Right lobe of liver (tissue), 6 donors: ENCODE results near the gene TRRAP. TPM values are rescaled to one million over a fixed set of nuclear protein-coding genes. Genes with fewer than 3 reads are reported as not detected.

Experiments
- ATAC-seq, 4 donors: fragments of 200-7000 bp; cut with Tn5 transposase; one replicate each; pipeline ENCODE4 v1.9.1; 2020; ENCODE audit warnings: mild to moderate bottlenecking in 4 of 4, moderate library complexity in 4 of 4
- DNase-seq, 3 donors: peaks; one replicate each; pipeline ENCODE4 v3.0.0-alpha.2; 2020
- H3K27ac ChIP-seq, 3 donors: fragments of 200-600 bp; one replicate each; pipeline ENCODE4 v1.8.0; 2022
- H3K27me3 ChIP-seq, 2 donors: fragments of 200-600 bp; one replicate each; pipeline ENCODE4 v1.8.0; 2022
- H3K36me3 ChIP-seq, 4 donors: fragments of 200-600 bp; sonication (generic) in 1 of 4; one replicate each; pipeline versions ENCODE4 v1.5.1 to v1.8.0; 2017 to 2022; ENCODE audit warnings: control low read depth in 1 of 4
- H3K4me1 ChIP-seq, 4 donors: fragments of 200-600 bp; sonication (generic) in 1 of 4; one replicate each; pipeline versions ENCODE4 v1.5.1 to v1.8.0; 2017 to 2022; ENCODE audit warnings: control low read depth in 1 of 4
- H3K4me3 ChIP-seq, 3 donors: fragments of 200-600 bp; one replicate each; pipeline ENCODE4 v1.8.0; 2022
- H3K9me3 ChIP-seq, 4 donors: fragments of 200-600 bp; sonication (generic) in 1 of 4; one replicate each; pipeline versions ENCODE4 v1.5.1 to v1.8.0; 2017 to 2022; ENCODE audit warnings: control low read depth in 1 of 4
- POLR2A ChIP-seq: fragments of 450-650 bp; IDR thresholded peaks from one replicate; pipeline ENCODE4 v1.6.1; 2017; ENCODE audit warnings: antibody characterized with exemption, mild to moderate bottlenecking
- WGBS: methylation state at CpG from one replicate; pipeline ENCODE4 v1.1.6; 2018; ENCODE audit warnings: low coverage, low lambda C conversion rate; ENCODE audit not compliant: insufficient coverage; ENCODE audit errors: missing lambda C conversion rate; 5-methylcytosine and 5-hydroxymethylcytosine counted together
- intact Hi-C, 2 donors: fragments of 100-400 bp; cut with DNase I; formaldehyde crosslinking; loops; one replicate each; pipeline versions ENCODE4 v1.11.2 to v1.14.1; 2022
- total RNA-seq, 6 experiments: library from RNA; depleted of rRNA in 2 of 6; stranded (reverse); fragments of >200 nt in 2 of 6; fragmentation: NEBNext Ultra II Directional in 3 of 6; extraction: Animal tissue kit (Norgen Biotek cat#: 25700) in 3 of 6; gene quantifications; one replicate each; pipeline versions ENCODE4 v1.1.0 to v1.2.4, GENCODE V29; 2016 to 2023
- TF ChIP-seq, protein P1 (sequence below), 4 donors: fragments of 200-600 bp in 3 of 4; fragments of 450-650 bp in 1 of 4; IDR thresholded peaks; one replicate each; pipeline versions ENCODE4 v1.5.1 to v1.8.0; 2016 to 2022; ENCODE audit warnings: antibody characterized with exemption in 4 of 4, mild to moderate bottlenecking in 2 of 4
- donor health status: DM: no; HTN: yes; CAD: no.
- donor health status: DM: no; HTN: no; CAD: no.
- donor health status: DM: no; HTN: no; CAD: no.
- donor health status: DM: no; HTN: yes; CAD: no.
- donor health status: DM: no; HTN: yes; CAD: no.

The TRRAP gene
- total RNA-seq, 6 experiments from 2014 or later, result 16.1 to 20.5 (median 18.6) TPM

DNA sequence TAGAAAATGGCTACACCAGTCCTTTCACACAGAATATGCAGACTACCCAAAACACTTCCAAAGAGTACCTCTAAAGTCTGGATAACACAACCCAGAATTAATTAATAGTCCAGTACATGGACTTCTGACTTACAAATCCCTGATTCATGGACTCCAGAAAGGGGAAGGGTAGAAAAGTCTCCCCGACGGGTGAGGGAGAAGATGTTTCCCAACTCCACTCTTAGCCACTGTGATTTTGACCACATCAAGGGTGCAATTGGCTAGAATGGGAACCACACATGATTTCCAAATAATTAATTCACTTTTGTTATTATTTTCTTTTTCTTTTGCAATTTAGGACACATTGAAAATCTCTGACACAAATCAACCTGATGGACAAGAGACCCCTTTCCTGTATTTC lies 9.9 kb upstream of the TRRAP start:
- intact Hi-C loops, result no loop called here
- Histone ChIP-seq H3K27me3 (peaks cover 0 to 5% of the 10 kb centered on the region in 2 donors), H3K4me1 (no peaks in the 10 kb centered on the region), H3K9me3 (no peaks in the 10 kb centered on the region), H3K4me3 (no peak overlapping the region), H3K36me3 (no peaks in the 10 kb centered on the region), H3K27ac (no peak overlapping the region)
- DNase-seq, result no peak
- no peak for ATAC-seq
- no peak for TF ChIP-seq POLR2A
- TF ChIP-seq, protein P1, sequence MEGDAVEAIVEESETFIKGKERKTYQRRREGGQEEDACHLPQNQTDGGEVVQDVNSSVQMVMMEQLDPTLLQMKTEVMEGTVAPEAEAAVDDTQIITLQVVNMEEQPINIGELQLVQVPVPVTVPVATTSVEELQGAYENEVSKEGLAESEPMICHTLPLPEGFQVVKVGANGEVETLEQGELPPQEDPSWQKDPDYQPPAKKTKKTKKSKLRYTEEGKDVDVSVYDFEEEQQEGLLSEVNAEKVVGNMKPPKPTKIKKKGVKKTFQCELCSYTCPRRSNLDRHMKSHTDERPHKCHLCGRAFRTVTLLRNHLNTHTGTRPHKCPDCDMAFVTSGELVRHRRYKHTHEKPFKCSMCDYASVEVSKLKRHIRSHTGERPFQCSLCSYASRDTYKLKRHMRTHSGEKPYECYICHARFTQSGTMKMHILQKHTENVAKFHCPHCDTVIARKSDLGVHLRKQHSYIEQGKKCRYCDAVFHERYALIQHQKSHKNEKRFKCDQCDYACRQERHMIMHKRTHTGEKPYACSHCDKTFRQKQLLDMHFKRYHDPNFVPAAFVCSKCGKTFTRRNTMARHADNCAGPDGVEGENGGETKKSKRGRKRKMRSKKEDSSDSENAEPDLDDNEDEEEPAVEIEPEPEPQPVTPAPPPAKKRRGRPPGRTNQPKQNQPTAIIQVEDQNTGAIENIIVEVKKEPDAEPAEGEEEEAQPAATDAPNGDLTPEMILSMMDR (IDR thresholded peaks at IDR 0.05), result no peak
- 32% methylated on average over 2 of the region's 2 CpGs for WGBS

DNA sequence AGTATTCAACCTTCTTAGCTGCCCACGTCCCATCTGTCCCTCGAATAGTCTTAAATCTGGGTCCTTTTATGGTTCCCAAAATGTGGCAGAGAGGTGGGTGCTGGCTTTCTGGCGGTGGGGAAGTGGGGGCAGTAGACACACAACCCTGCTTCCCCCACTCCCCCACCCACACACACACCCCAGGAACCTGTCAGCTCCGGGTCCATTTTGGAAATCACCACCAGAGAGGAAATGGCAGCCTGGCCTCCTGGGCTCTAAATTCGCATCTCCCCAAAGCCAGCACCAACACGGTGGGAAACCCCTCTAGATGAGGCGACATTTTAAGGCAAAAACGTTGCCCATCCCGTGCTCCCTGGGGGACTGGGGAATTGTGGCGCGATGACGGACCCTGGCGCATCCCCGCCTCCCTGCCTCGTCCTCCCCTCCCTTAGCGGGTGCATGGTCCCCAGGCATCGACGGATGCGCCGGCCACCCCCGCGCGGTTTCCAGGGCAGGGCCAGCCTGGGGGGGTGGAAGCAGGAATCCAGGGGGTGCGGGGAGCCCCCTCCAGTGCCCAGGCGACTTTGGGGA lies 9.2 kb upstream of the TRRAP start:
- ATAC-seq (peak in 1 of 4 donors; percentile 6), DNase-seq (peak in 1 of 3 donors; percentile 32)
- intact Hi-C loops, result no loop called here
- Histone ChIP-seq H3K4me3 (no peak overlapping the region), H3K27ac (no peak overlapping the region), H3K9me3 (no peaks in the 10 kb centered on the region), H3K27me3 (peaks cover 0 to 5% of the 10 kb centered on the region in 2 donors), H3K36me3 (no peaks in the 10 kb centered on the region), H3K4me1 (no peaks in the 10 kb centered on the region)
- 33% methylated on average over 5 of the region's 25 CpGs for WGBS
- TF ChIP-seq, protein P1 (IDR thresholded peaks at IDR 0.05), result no peak
- TF ChIP-seq POLR2A, result no peak

DNA sequence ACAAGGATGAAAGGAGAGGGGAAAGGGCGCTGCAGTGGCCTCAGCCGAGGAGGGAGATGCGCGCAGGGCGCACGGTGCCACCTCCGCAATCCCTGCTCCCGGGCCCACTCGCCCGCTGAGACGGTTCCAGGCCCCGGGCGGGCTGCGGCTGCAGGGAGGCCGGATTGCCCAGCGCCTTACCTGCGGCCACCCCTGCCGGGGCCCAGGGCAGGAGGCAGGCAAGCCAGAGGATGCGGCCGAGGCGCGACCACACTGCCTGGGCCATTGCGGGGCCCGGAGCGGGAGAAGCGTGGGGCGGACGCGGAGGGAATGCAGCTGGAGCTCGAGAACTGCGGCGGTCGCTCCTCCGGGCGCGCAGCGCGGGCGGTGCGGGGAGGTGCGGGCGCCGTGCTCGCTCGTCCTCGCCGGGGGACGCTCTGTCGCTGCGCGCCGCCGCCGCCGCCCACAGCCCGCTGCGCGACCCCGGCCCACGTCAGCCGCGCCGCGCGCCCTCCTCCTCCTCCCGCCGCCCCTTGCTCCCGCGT lies 8.7 kb upstream of the TRRAP start, which contains the start of gene TMEM130:
TSS of gene TMEM130 (minus strand) at position 418 of the 524 bp plus-strand sequence. CDS start at position 265, 153 bp downstream.
- intact Hi-C loops, result no loop called here
- Histone ChIP-seq H3K9me3 (no peaks in the 10 kb centered on the region), H3K4me3 (no peak within 1 kb of the TSS), H3K27me3 (peaks cover 0 to 5% of the 10 kb centered on the region in 2 donors), H3K27ac (no peak within 1 kb of the TSS), H3K36me3 (no peaks in the 10 kb centered on the region), H3K4me1 (no peaks in the 10 kb centered on the region)
- no CpG with 5 or more reads among the region's 69 CpGs for WGBS
- no peak for TF ChIP-seq POLR2A
- TF ChIP-seq, protein P1 (IDR thresholded peaks at IDR 0.05), result no peak
- DNase-seq, result peak in 1 of 3 donors; percentile 41
- peak in 1 of 4 donors; percentile 7 for ATAC-seq

DNA sequence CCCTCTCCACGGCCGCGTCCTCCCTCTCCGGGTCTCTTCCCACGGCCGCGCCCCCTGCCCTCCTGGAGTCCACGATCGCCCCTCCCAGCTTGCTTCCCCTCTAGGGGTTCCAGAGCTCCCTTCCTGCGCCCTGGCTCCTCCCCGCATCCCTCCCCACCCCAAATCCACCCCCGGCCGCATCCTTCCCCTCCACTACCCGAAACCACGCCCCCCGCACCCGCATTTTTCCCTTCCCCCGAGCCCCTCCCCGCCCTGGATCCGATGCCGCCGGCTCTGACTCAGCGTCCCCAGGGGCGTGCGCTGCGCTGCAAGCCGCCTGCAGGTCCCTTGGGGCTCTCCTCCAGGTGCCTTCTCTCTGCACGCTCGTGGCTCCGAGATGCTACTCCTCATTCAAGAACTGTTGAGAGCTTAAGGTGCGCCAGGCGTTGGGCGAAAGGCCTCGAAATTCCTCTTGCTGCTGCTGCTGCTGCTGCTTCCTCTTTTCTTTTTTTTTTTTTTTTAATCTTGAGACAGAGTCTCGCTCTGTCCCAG lies 8.1 kb upstream of the TRRAP start:
- peaks cover 0 to 5% of the 10 kb centered on the region in 2 donors for H3K27me3 ChIP-seq
- 3% methylated on average over 21 of the region's 35 CpGs for WGBS
- DNase-seq (peak in 1 of 3 donors; percentile 49), ATAC-seq (peak in 1 of 4 donors; percentile 29)
- intact Hi-C loops, result no loop called here
- H3K4me1 ChIP-seq, result no peaks in the 10 kb centered on the region
- H3K27ac ChIP-seq, result no peak overlapping the region
- H3K4me3 ChIP-seq, result no peak overlapping the region
- TF ChIP-seq, protein P1 (IDR thresholded peaks at IDR 0.05), result no peak
- no peak for TF ChIP-seq POLR2A
- no peaks in the 10 kb centered on the region for H3K36me3 ChIP-seq
- no peaks in the 10 kb centered on the region for H3K9me3 ChIP-seq
